ENCODE data around the gene PRDM9. TPM values are rescaled to one million over a fixed set of nuclear protein-coding genes. Genes with fewer than 3 reads are reported as not detected.

Gene PRDM9
- total and polyA plus RNA-seq, 2 of the 8 experiments (the other 6 are each of a cell fraction or from before 2014, with no cell fraction given), result not detected

DNA sequence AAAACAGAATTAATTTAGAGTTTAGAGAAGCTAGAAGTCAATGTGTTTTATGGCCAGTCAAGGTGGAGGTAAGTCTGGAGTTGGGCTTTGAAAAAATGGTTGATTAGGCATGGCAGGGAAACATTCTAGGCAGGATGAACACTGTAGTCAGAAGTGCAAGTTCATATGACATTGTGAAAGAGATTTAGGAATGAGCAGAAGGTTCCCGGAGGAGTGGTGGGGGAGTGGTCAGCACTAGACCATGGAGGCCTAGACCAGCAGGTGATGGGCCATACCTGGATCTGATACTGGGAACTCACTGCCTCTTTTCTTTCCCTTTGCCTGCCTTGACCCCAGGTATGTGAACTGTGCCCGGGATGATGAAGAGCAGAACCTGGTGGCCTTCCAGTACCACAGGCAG, 16.6 kb downstream of the PRDM9 start:
- H3K4ac ChIP-seq (replicated peaks; ENCODE audit: insufficient read length, low read depth, low read length), result no peak overlapping the region
- TF ChIP-seq TBP (IDR thresholded peaks at IDR 0.05; ENCODE audit: low read depth, low read length), result no peak
- TF ChIP-seq TAF1 (IDR thresholded peaks at IDR 0.05; ENCODE audit: low read depth, low read length), result no peak
- TF ChIP-seq BCL11A (IDR thresholded peaks at IDR 0.05; ENCODE audit: low read depth in 2 of 2, low read length in 2 of 2), result no peak

More for the DNA sequence above, 16.6 kb downstream of the PRDM9 start:
- Histone ChIP-seq H4K91ac (replicated peaks; ENCODE audit: insufficient read length, low read length) (no peak overlapping the region), H3K4me2 (ENCODE audit: insufficient read depth in 1 of 2, low read depth in 2 of 2, low read length in 2 of 2) (no peak overlapping the region), H3K18ac (ENCODE audit: extremely low read depth, low read length) (no peak overlapping the region), H4K5ac (ENCODE audit: insufficient read length, low read depth, low read length) (no peak overlapping the region), H4K20me1 (replicated peaks in 1 of 2; ENCODE audit: control insufficient read depth in 1 of 2, insufficient read depth in 2 of 2, low read length in 2 of 2) (no peaks in the 10 kb centered on the region), H2BK15ac (ENCODE audit: low read length) (no peak overlapping the region), H2AFZ (ENCODE audit: low read length) (no peak overlapping the region), H3K14ac (ENCODE audit: insufficient read length) (no peak overlapping the region), H3K36me3 (ENCODE audit: control insufficient read depth in 2 of 4, insufficient read depth in 4 of 4, low read length in 3 of 4) (no peaks in the 10 kb centered on the region), H3K9me3 (ENCODE audit: insufficient read depth in 2 of 2, low read depth in 1 of 2, low read length in 1 of 2) (0 out of 4 replicates have a peak, but pooled peaks cover 0 to 2% of the 10 kb centered on the region in 2 experiments), H3K4me1 (replicated peaks in 1 of 4; ENCODE audit: control insufficient read depth in 3 of 4, insufficient read depth in 4 of 4, low read length in 3 of 4) (no peaks in the 10 kb centered on the region), H2BK5ac (ENCODE audit: low read depth, low read length) (no peak overlapping the region), H3K27ac (ENCODE audit: low read depth, low read length) (no peak overlapping the region), H4K8ac (ENCODE audit: extremely low read depth, insufficient read depth, low read length) (no peak overlapping the region), H3K56ac (replicated peaks; ENCODE audit: insufficient read length, low read depth, low read length) (no peak overlapping the region), H2AK5ac (ENCODE audit: low read depth, low read length) (no peak overlapping the region), H3K27me3 (replicated peaks in 1 of 4; ENCODE audit: control insufficient read depth in 3 of 4, extremely low read depth in 1 of 4, insufficient read depth in 3 of 4, low read length in 3 of 4) (no peaks in the 10 kb centered on the region), H3K79me1 (ENCODE audit: low read depth, low read length) (no peaks in the 10 kb centered on the region), H3K79me2 (ENCODE audit: control insufficient read depth in 1 of 2, insufficient read depth in 2 of 2, low read length in 2 of 2) (no peaks in the 10 kb centered on the region), H2BK12ac (ENCODE audit: low read depth, low read length) (no peak overlapping the region), H3K23me2 (ENCODE audit: low read depth, low read length) (no peaks in the 10 kb centered on the region), H3K9ac (replicated peaks in 1 of 4; ENCODE audit: extremely low read depth in 1 of 4, low read depth in 3 of 4, low read length in 3 of 4) (no peak overlapping the region), H2BK120ac (replicated peaks; ENCODE audit: low read depth, low read length) (no peak overlapping the region), H3K23ac (ENCODE audit: insufficient read length) (no peak overlapping the region), H3K4me3 (ENCODE audit: extremely low read depth in 1 of 4, insufficient read depth in 2 of 4, low read depth in 3 of 4, low read length in 4 of 4) (no peak overlapping the region), H2BK20ac (ENCODE audit: low read length) (no peak overlapping the region)
- ChIA-PET CTCF (ENCODE audit: partially characterized antibody) (interaction anchor here (0.6 kb wide), 1 partner anchor 14 kb away, joined by 3 read pairs; no protein-coding TSS in a partner anchor), POLR2A (ENCODE audit: partially characterized antibody) (no interaction called here)
- no peak for FAIRE-seq
- WGBS, 2 experiments (ENCODE audit: extremely low coverage in 1 of 2, insufficient coverage in 1 of 2, insufficient read length in 1 of 2, insufficient replicate concordance in 2 of 2, low coverage in 1 of 2, low lambda C conversion rate in 2 of 2, missing lambda C conversion rate in 1 of 2), result 86% methylated on average over 2 of the region's 2 CpGs; no CpG with 5 or more reads in 1 of the 2 experiments
- no peak for DNase-seq (ENCODE audit: low read depth in 1 of 2, low spot score in 2 of 2)

Data from H1 (cell line).